Loucy (cell line): Measurements from ENCODE around the gene RHOH.
"Not testable (repeated sequence)": the region's sequence is repeated elsewhere in the genome, so short reads cannot be mapped to it uniquely, and the experiment has no call there.

ENCODE experiments used
- H2AFZ ChIP-seq: fragments of 200-600 bp; sonication (generic); 2 replicates; pipeline ENCODE4 v1.6.0; 2016; ENCODE audit warnings: antibody characterized with exemption, mild to moderate bottlenecking, low read length, moderate library complexity
- H3F3A ChIP-seq: fragments of 200-600 bp; 2 replicates; pipeline ENCODE4 v1.6.0; 2016; ENCODE audit warnings: antibody characterized with exemption, low read depth, mild to moderate bottlenecking
- H3K27me3 ChIP-seq: fragments of 200-600 bp; sonication (generic); 2 replicates; pipeline ENCODE4 v1.6.1; 2014; ENCODE audit warnings: low read length, mild to moderate bottlenecking; ENCODE audit not compliant: insufficient read depth, poor library complexity, severe bottlenecking
- H3K36me3 ChIP-seq: fragments of 200-600 bp; sonication (generic); 2 replicates; pipeline ENCODE4 v1.6.1; 2016; ENCODE audit warnings: low read length; ENCODE audit not compliant: insufficient read depth
- H3K4me1 ChIP-seq: fragments of 200-600 bp; sonication (generic); 2 replicates; pipeline ENCODE4 v1.5.1; 2014; ENCODE audit warnings: low read length, mild to moderate bottlenecking; ENCODE audit not compliant: insufficient read depth, poor library complexity, severe bottlenecking
- H3K4me2 ChIP-seq: fragments of 200-600 bp; sonication (generic); 2 replicates; pipeline ENCODE4 v1.6.0; 2014; ENCODE audit warnings: antibody characterized with exemption, low read length, low read depth, mild to moderate bottlenecking; ENCODE audit not compliant: poor library complexity, severe bottlenecking
- H3K4me3 ChIP-seq: fragments of 200-600 bp; sonication (generic); 2 replicates; pipeline ENCODE4 v1.5.1; 2014; ENCODE audit warnings: low read length, mild to moderate bottlenecking, mixed read lengths; ENCODE audit not compliant: poor library complexity, severe bottlenecking
- H3K79me2 ChIP-seq: fragments of 200-600 bp; sonication (generic); 2 replicates; pipeline ENCODE4 v1.6.1; 2014; ENCODE audit warnings: low read length; ENCODE audit not compliant: insufficient read depth
- H3K9ac ChIP-seq: fragments of 200-600 bp; sonication (generic); 2 replicates; pipeline ENCODE4 v1.6.0; 2014; ENCODE audit warnings: mild to moderate bottlenecking, low read depth, low read length, moderate library complexity; ENCODE audit not compliant: poor library complexity, severe bottlenecking
- H3K9me2 ChIP-seq: fragments of 200-600 bp; sonication (generic); replicated peaks from 2 replicates; pipeline ENCODE4 v1.6.1; 2016; ENCODE audit warnings: low read depth, low read length, mixed read lengths
- H3K9me3 ChIP-seq: fragments of 200-600 bp; sonication (generic); 2 replicates; pipeline ENCODE4 v1.6.1; 2014; ENCODE audit warnings: mild to moderate bottlenecking, antibody characterized with exemption, low read length, low read depth; ENCODE audit not compliant: insufficient read depth
- H4K20me1 ChIP-seq: fragments of 200-600 bp; sonication (generic); 2 replicates; pipeline ENCODE4 v1.6.0; 2014; ENCODE audit warnings: antibody characterized with exemption, low read length, mild to moderate bottlenecking; ENCODE audit not compliant: insufficient read depth, poor library complexity, severe bottlenecking
- CTCF ChIP-seq: fragments of 200-600 bp; sonication (generic); conservative IDR thresholded peaks from 2 replicates; pipeline ENCODE4 v1.5.1; 2014; ENCODE audit warnings: mild to moderate bottlenecking, antibody characterized with exemption, low read length
- EZH2phosphoT487 ChIP-seq: fragments of 200-600 bp; IDR thresholded peaks from 2 replicates; pipeline ENCODE4 v1.6.1; 2018; ENCODE audit warnings: antibody characterized with exemption, mild to moderate bottlenecking, moderate library complexity, borderline replicate concordance

RHOH gene

GRCh38 chr4:40281913-40282312, 85.1 kb downstream of the RHOH start:
- Histone ChIP-seq H3K9me2 (no peaks in the 10 kb centered on the region), H3K9me3 (no peaks in the 10 kb centered on the region), H3K9ac (no peak overlapping the region), H3K27me3 (no peaks in the 10 kb centered on the region), H3K4me3 (no peak overlapping the region), H3K4me2 (no peak overlapping the region), H3K79me2 (no peaks in the 10 kb centered on the region), H3K36me3 (no peaks in the 10 kb centered on the region), H4K20me1 (no peaks in the 10 kb centered on the region), H3F3A (no peaks in the 10 kb centered on the region), H3K4me1 (peaks cover 23% of the 10 kb centered on the region), H2AFZ (no peak overlapping the region)
- no peak for TF ChIP-seq CTCF

GRCh38 chr4:40282857-40283256, 86.0 kb downstream of the RHOH start:
- peaks cover 23% of the 10 kb centered on the region for H3K4me1 ChIP-seq
- not testable (repeated sequence) for H3K36me3 ChIP-seq, H3K27me3 ChIP-seq, H3K79me2 ChIP-seq, H3K4me2 ChIP-seq, H2AFZ ChIP-seq, H3F3A ChIP-seq, H3K9me2 ChIP-seq, H3K4me3 ChIP-seq, H3K9me3 ChIP-seq, H3K9ac ChIP-seq, H4K20me1 ChIP-seq

GRCh38 chr4:40283413-40283812, 86.6 kb downstream of the RHOH start:
- peaks cover 23% of the 10 kb centered on the region for H3K4me1 ChIP-seq
- H3K4me3 ChIP-seq = no peak overlapping the region
- no peak for TF ChIP-seq EZH2phosphoT487
- no peaks in the 10 kb centered on the region for H4K20me1 ChIP-seq
- no peaks in the 10 kb centered on the region for H3K27me3 ChIP-seq
- no peaks in the 10 kb centered on the region for H3K9me2 ChIP-seq
- H3K4me2 ChIP-seq = no peak overlapping the region
- H3K36me3 ChIP-seq = no peaks in the 10 kb centered on the region
- no peak overlapping the region for H3K9ac ChIP-seq
- no peak overlapping the region for H2AFZ ChIP-seq
- no peaks in the 10 kb centered on the region for H3K9me3 ChIP-seq
- H3K79me2 ChIP-seq = no peaks in the 10 kb centered on the region
- no peaks in the 10 kb centered on the region for H3F3A ChIP-seq

- H3K9ac ChIP-seq = no peak overlapping the region
- no peak overlapping the region for H3K4me2 ChIP-seq
These were observed 87.1 kb downstream of the RHOH start for GRCh38 chr4:40283968-40284367.

More at GRCh38 chr4:40283968-40284367, 87.1 kb downstream of the RHOH start:
- no peaks in the 10 kb centered on the region for H3K27me3 ChIP-seq
- H3K79me2 ChIP-seq = no peaks in the 10 kb centered on the region
- no peaks in the 10 kb centered on the region for H3K9me2 ChIP-seq
- no peaks in the 10 kb centered on the region for H4K20me1 ChIP-seq
- H3F3A ChIP-seq = no peaks in the 10 kb centered on the region
- no peaks in the 10 kb centered on the region for H3K9me3 ChIP-seq
- no peak overlapping the region for H3K4me3 ChIP-seq
- H2AFZ ChIP-seq = no peak overlapping the region
- H3K36me3 ChIP-seq = no peaks in the 10 kb centered on the region
- no peak; the same call in 1 of the 2 replicates for TF ChIP-seq CTCF
- no peak for TF ChIP-seq EZH2phosphoT487
- peaks cover 23% of the 10 kb centered on the region for H3K4me1 ChIP-seq
